ENCODE results near the gene DNAH1.
"Not testable (repeated sequence)": the region's sequence is repeated elsewhere in the genome, so short reads cannot be mapped to it uniquely, and the experiment has no call there.

The DNAH1 gene

DNA sequence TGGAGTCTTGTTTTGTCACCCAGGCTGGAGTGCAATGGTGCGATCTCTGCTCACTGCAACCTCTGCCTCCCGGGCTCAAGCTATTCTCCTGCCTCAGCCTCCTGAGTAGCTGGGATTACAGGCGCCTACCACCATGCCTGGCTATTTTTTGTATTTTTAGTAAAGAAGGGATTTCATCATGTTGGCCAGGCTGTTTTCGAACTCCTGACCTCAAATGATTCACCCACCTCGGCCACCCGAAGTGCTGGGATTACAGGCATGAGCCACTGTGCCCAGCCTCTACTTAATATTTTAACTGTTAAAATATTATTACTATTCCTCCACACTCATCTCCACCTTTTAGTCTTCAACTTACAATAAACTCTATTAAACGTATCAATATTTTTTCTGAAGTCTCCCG, 22.0 kb downstream of the DNAH1 start:
- DNase-seq (ENCODE audit: low read depth) = not testable (repeated sequence)

DNA sequence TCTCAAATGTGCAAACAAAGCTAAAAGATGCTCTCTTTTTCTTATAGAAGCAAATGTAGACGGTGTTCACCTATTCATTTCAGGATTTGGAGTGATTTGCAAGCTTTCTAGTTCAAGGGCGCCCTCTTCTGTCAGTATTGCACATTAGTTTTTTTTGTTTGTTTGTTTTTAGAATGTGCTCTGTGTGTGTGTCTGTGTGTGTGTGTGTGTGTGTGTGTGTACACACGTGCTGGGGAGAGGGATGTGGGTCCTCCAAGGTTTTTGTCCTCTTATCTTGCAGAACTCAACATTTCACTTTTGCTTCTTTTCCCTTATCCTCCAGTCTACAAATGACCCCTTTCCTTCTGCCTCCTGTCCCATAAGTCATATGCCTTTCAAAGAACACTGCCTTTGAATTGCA, 23.5 kb downstream of the DNAH1 start:
- DNase-seq (ENCODE audit: low read depth) = peak; percentile 5

DNA sequence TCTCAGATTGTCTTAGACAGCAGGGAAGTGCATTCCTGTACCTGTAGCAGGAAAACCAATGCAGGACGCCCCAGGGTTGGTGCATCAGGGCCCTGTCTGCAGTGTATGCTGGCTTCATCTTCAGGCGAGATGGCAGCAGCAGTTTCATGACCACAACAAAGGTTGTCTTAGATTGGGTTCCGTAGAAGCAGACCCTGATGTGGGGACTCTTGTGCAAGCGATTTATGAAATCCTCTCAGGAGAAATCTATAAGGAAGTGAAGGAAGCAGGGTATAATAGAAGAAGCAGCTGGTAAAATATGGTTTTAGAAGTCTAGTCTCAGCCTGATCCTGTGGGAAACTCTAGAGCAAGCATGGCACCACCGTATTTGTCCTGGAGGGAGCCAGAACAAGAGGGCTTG, 25.0 kb downstream of the DNAH1 start:
- DNase-seq (ENCODE audit: low read depth) = no peak

DNA sequence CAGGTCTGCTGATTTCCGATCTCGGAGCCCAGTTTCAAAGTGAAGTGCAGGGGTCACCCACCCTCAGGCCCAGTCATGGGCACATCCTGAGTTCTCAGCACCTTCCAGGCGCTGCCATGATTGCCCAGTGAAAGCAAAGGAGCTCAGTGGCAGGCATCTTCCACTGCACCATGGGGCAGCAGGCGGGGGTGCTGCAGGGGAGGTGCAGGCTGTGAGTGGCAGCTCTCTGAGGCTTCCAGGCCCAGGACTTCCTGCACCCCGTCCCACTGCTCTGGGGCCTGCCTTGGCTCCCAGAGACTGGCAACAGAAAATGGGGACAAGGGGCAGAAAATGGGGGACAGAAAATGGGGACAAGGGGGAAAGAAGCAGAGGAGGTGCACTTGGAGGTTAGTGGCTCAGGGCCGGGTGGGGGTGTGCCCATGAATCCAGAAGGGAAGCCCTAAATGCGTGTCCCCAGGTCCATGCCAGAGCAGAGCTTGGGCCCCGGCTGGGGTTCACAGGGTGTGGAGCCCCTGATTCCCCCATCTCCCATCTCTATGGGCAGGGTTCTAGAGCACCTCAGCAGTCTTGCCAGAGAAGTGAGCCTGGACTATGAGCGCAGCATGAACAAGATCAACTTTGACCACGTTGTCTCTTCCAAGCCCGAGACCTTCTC, 28.0 kb downstream of the DNAH1 start:
- DNase-seq (ENCODE audit: low read depth) = no peak

DNA sequence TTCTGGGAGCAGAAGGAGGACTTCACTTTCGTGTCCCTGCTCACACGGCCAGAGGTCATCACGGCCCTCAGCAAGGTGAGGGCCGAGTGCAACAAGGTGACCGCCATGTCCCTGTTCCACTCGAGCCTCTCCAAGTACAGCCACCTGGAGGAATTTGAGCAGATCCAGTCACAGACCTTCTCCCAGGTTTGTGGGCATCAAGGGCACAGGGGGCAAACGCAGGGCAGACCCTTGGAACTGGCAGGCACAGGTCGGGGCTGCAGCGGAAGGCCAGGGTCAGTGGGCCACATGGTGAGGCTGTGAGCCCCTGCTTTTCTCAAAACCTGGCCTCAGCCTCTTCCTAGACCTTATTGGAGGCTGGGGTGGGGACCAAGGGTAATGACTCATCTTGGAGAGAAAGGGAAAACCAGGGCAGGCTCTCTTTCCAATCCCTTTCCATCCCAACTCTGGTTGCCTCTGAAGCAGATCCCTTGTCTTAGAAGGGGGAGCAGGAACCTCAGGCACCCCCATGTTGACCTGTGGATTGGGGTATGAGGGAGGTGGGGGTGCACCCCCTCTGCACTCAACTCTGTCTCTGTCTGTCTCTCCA, 29.5 kb downstream of the DNAH1 start:
- DNase-seq (ENCODE audit: low read depth) = no peak

DNA sequence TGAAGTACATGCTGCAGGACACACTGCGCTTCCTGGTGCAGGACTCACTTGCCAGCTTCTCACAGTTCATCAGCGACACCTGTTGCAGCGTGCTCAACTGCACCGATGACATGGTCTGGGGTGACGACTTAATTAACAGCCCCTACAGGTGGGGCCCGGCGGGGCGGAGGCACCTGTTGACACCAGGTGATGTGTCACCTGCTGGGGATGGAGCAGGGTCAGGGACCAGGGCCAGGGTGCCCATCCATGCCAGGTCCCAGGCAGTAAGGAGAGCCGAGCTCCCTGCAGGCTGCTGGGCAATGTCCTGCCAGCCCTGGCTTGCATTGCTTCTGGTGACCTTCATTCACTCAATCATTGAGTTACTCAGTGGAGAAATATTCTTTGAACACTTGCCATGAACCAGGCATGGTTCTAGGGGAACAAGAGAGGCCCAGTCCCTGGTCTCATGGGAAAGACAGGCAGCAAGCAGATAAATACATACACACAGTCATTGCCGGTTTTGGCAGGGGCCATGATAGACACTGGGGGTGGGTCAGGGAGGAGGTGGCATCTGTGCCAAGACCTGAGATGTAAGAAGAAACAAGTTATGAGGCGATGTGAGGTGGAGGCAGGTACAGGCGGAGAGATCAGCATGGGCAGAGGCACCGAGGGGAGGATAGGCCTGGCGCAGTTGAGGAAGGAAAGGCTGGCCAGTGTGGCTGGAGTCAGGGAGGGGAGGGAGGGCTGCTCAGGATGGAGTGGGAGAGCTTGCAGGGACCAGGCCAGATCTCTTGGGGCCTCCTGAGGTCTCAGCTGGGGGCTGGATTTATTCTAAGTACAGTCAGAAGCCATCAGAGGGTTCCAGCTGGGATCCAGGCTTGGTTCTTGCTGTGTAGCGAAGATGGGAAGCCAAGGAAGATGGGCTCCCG, 30.8 kb downstream of the DNAH1 start:
- DNase-seq (ENCODE audit: low read depth) = no peak

DNA sequence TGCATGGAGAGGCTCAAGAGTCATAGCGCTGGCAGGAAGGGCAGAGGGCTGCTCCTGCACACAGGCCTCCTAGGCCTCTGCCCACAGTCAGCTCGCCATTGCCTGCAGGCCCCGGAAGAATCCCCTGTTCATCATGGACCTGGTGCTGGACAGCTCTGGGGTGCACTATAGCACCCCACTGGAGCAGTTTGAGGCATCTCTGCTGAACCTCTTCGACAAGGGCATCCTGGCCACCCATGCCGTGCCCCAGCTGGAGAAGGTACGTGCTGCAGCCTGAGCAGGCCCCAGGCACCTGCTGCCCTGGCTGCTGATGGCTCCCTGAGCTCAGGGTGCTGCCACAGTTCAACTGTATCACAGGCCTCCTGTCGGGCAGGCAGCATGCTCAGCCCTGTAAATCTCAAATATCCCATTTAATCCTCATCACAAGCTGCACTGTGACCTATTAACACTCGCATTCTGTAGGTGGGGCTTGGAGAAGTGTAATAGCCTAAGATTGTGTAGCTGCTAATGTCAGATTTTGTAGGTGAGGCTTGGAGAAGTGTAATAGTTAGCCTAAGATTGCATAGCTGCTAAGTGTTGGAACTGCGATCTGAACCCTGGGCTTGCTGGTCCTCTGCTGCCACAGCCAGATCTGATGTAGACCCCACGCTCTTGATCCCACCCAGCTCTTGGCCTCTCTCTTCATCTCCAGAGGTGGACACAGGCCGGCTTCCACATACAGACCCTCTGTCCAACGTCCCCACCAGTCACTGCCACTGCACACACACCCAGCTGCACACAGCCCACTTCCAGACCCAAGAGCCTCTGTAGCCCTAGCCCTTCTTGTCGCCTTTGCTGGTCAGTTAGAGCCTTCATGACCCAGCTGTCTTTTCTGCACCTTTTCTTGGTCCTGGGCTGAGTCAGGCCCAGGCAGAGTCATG, 31.9 kb downstream of the DNAH1 start:
- DNase-seq (ENCODE audit: low read depth) = no peak

DNA sequence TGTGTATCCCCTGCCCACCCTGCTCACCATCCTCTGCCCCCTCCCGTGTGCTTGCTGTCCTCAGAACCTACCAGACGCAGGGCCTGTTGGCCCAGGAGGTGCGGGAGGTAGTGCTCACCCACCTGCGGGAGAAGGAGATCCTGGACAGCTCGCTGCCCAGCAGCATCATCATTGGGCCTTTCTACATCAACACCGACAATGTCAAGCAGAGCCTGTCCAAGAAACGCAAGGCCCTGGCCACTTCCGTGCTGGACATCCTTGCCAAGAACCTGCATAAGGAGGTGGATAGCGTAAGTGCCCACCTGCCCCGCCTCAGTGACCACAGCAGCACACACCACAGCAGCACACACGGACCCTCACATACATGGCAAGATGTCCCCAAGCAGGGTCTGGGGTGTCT, 33.0 kb downstream of the DNAH1 start:
- no peak for DNase-seq (ENCODE audit: low read depth)

DNA sequence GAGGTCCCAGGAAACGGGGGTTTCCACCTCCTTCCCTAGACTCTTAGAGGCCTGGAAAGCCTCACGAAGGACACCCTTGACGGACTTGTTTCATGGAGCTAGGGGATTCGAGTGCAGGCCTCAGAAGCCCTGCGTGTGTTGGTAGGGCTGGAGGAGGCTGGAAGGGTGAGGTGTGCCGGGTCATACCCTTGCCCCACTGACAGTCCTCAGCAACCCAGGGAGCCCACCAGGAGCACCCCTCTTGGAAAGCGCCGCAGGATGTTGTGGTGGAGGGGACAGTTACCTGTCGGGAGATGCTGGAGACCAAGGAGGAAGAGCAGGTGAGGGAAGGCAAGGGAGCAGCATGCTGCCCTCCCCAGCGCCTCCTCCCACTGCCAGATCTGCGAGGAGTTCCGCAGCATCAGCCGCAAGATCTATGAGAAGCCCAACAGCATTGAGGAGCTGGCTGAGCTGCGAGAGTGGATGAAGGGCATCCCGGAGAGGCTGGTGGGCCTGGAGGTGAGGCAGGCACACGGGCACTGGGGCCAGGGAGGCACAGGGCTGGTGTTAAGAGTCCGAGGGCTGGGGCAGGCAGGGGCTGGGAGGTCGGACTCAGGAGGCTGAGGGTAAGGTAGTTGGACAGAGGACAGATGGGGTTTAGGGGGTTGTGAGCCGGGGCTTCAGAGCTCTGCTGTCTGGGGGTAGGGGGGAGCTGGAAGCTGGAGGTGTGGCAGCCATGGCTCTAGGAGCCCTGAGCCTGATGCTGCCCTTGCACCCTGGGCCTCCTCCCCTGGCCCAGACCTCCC, 33.7 kb downstream of the DNAH1 start:
- DNase-seq (ENCODE audit: low read depth) = no peak

DNA sequence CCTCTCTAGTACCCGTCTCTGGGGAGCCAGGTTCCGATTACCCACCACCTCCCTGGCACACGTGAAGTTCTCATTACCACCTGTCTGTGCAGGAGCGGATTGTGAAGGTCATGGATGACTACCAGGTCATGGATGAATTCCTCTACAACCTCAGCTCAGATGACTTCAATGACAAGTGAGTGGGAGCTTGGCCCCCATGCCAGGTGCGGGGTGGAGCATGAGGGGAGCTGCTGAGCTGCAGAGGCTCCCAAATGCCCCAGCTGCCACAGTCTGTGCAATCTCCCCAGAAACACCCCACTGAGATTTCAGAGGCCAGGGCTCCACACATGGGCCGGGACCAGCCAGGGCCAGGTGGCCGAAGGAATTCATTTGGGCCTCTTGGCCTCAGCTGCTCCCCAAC, 34.3 kb downstream of the DNAH1 start:
- DNase-seq (ENCODE audit: low read depth) = no peak

DNA sequence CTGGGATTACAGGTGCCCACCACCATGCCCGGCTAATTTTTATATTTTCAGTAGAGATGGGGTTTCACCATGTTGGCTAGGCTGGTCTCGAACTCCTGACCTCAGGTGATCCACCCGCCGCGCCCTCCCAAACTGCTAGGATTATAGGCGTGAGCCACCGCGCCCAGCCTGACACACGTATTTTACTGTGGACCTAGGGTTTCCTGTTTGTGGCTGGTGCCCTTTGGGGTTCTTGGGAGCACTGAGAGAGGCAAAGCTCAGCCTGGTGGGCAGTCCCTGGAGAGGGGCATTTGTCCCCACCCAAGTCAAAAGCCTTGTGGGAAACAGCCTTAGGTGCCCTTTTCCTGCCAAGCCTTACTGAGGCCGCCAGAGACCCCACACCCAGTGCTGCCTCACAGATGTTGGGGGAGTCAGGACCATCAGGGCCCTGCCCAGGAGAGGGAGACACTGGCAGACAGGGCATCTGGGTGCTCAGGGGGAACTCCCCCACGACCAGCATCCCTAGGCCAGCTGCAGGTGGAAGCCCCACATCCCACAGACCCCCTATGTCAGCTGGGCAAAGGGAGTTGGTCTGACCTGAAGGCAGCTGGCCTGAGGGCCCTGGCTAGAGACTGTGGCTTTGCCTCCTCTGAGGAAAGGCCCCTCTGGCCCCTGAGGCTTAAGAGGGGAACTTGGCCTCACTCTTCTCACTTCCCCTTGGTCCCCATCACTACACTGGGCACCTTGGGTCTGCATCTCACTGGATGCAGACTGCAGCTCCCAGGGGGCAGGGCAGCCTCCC, 35.1 kb downstream of the DNAH1 start:
- no peak for DNase-seq (ENCODE audit: low read depth)

DNA sequence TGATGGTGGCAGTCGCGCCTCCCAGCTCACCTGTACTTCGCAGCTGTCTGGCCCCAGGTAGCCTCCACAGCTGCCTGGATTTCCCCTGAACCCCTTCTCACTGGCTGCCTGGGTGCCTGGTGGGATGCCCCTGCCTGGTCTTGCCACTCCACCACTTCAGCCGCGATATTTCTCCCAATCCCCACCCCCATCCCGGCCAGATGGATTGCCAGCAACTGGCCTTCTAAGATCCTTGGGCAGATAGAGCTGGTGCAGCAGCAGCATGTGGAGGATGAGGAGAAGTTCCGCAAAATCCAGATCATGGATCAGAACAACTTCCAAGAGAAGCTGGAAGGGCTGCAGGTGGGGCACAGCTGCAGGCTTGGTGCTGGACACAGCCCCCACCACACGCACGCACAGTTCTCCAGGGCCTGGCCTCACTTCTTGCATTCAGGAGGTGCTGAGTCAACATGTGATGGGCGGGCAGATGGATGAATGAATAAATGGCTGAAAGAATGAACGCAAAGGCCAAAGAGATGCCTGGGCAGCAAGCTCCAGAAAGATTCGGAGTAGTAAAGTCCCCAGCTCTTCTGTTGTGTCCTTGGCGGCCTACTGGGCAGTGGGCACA, 35.7 kb downstream of the DNAH1 start:
- no peak for DNase-seq (ENCODE audit: low read depth)

DNA sequence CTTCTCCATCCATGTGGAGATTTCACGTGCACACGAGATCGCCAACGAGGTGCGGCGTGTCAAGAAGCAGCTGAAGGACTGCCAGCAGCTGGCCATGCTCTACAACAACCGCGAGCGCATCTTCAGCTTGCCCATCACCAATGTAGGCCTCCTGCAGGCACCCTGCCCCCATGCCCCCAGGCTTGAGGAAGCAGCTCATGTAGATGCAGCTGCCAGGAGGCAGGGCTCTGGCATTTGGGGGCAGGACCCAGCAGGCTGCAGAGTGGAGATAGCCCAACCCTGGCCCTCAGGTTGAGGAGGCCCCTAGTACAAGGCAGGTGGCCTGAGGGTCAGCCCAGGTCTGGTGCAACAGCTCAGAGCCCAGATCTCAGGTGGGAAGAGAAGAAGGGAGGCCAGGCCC, 36.4 kb downstream of the DNAH1 start:
- no peak for DNase-seq (ENCODE audit: low read depth)

DNA sequence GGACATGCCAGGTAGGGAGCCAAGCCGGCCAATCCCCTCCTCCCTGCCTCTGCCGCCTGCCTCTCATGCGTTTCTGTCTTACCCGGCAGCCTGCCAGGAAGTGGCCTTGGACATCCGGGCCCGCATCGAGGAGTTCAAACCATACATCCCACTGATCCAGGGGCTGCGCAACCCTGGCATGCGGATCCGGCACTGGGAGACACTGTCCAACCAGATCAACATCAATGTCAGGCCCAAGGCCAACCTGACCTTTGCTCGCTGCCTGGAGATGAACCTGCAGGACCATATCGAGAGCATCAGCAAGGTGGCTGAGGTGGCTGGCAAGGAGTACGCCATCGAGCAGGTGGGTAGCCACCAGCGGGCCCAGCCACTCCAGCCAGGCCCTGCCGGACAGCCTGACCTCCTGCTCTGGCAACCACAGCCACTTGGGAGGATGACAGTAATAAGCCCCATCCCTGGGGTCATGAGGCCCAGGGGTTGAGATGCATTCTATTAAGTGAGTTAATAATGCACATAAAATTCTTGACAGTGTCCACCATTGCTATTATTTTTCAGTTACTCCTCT, 37.3 kb downstream of the DNAH1 start:
- no peak for DNase-seq (ENCODE audit: low read depth)

DNA sequence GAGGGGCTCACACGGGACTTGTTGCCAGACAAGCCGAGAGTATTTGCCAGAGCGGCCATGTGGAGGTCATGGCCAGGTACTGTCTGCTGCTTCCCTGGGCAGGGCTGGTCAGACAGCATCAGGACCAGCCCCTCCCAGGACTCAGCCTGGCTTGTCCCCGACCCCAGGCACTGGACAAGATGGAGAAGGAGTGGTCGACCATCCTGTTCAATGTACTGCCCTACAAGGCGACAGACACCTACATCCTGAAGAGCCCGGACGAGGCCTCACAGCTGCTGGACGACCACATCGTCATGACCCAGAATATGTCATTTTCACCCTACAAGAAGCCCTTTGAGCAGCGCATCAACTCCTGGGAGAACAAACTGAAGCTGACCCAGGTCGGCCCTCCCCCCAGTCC, 38.6 kb downstream of the DNAH1 start:
- no peak for DNase-seq (ENCODE audit: low read depth)

DNA sequence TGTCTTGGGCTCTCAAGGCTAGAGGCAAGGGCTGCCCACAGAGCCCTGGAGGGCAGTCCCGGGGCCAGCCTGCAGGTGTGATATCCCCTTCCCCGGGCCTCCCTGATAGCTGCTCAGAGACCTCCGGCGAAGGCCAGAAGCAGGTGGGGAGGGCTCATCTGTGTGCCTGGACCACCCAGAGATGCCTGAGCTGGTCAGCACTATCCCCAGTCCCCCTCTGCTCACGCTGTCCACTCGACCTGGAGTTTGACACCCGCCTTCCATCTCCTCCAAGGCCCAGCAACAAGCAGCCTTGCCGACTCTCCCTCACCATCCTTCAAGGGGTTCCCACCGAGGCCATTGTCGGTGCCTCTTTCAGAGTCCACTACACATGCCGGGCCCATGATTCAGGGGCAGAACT, 39.4 kb downstream of the DNAH1 start:
- no peak for DNase-seq (ENCODE audit: low read depth)

DNA sequence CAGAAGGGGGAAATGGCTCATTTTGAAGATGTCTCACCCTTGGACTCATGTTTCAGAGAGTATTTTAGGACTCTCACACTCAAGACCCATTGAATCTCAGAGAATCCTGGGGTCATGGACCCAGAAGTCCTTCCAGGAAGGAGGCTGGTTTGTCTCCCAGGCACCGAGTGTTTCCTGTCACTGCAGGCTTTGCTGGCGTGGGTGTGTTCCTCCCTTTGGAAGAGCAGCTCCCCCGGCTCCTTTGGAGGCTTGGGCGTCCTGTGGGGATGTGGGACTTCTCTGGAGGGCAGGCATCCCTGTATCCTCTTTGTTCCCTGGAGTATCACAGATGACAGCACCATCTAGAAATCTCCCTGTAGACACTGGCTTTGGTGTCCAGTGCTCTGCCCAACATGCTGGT, 40.0 kb downstream of the DNAH1 start:
- no peak for DNase-seq (ENCODE audit: low read depth)

DNA sequence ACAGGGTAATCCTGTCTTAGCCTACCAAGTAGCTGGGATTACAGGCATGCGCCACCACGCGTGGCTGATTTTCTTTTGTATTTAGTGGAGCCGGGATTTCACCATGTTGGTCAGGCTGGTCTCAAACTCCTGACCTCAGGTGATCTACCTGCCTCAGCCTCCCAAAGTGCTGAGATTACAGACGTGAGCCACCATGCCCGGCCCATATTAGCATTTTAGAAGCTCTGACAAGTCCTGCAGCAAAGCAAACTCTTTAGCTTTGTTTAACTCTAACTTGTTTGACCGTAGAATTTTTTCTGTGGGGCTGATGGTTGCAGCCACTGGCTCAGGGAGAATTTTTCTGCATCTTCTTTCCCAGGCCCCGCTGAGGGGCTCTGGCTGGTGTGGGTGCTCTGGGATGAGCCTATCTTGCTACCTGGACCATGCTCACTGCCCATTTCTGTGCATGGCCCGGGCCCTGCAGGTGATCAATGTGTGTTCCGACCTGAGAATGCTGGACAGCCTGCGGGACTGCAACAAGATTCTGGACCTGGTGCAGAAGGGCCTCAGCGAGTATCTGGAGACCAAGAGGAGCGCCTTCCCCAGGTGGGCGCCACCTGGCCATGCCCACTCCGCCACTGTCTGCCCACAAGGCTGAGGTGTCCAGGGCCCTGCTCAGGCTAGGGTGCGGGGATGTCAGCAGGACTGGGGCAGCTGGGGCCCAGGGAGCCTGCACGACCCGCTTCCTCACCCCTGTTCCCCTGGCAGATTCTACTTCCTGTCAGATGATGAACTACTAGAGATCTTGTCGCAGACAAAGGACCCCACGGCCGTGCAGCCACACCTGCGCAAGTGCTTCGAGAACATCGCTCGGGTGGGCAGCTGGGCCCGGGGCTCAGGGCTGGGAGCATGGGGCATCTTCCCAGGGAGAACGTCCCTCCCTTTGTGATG, 41.3 kb downstream of the DNAH1 start:
- DNase-seq (ENCODE audit: low read depth) = no peak

Measured in activated T-cell treated with anti-CD3 and anti-CD28 coated beads for 48 hours (primary cell).